GM12892 (cell line): Measurements from ENCODE around the gene NWD2.

Experiments
- POLR2A ChIP-seq: IDR thresholded peaks from 2 replicates; pipeline ENCODE4 v1.6.1; 2011; ENCODE audit warnings: low read depth, low read length, control low read depth
- POLR2AphosphoS5 ChIP-seq: IDR thresholded peaks from 2 replicates; pipeline ENCODE4 v1.6.1; 2011; ENCODE audit warnings: low read depth, low read length, control low read depth

- no peak for TF ChIP-seq POLR2AphosphoS5
- TF ChIP-seq POLR2A, result no peak
These were observed 217.3 kb downstream of the NWD2 start for GRCh38 chr4:37461801-37462200.
